ACHN (cell line): ENCODE measurements around the gene ADAMTS6.

Experiments used
- DNase-seq: peaks from one replicate; pipeline ENCODE4 v3.0.0-alpha.2; 2015
- in situ Hi-C: cut with HindIII; loops from 2 replicates; pipeline ENCODE4 v1.10.0; 2017; ENCODE audit warnings: low sequenced_read_pairs, low pct_ligation_motif_present, low pct_unique_long_range_greater_than_20kb

The ADAMTS6 gene

GRCh38 chr5:65475895-65476294 is 5.8 kb downstream of the ADAMTS6 start:
- in situ Hi-C loops: loop anchor here (25.0 kb wide), 1 partner anchor 664 kb away; no protein-coding TSS in a partner anchor
- DNase-seq: no peak

- in situ Hi-C loops: loop anchor here (25.0 kb wide), 1 partner anchor 663 kb away; no protein-coding TSS in a partner anchor
- no peak for DNase-seq
Observed at GRCh38 chr5:65475336-65475735, 6.4 kb downstream of the ADAMTS6 start.

GRCh38 chr5:65474130-65474711 is 7.5 kb downstream of the ADAMTS6 start:
- in situ Hi-C loops: no loop called here
- no peak for DNase-seq

- DNase-seq: no peak
- in situ Hi-C loops: no loop called here
Observed at GRCh38 chr5:65468633-65469032, 13.1 kb downstream of the ADAMTS6 start.

- no peak for DNase-seq
- in situ Hi-C loops: no loop called here
Observed at GRCh38 chr5:65462139-65462705, 19.5 kb downstream of the ADAMTS6 start.

- DNase-seq: no peak
- in situ Hi-C loops: no loop called here
Observed at GRCh38 chr5:65461490-65461889, 20.2 kb downstream of the ADAMTS6 start.

GRCh38 chr5:65459995-65460394 is 21.7 kb downstream of the ADAMTS6 start:
- DNase-seq: no peak
- in situ Hi-C loops: no loop called here

GRCh38 chr5:65455064-65455463 is 26.7 kb downstream of the ADAMTS6 start:
- DNase-seq: no peak
- in situ Hi-C loops: no loop called here

GRCh38 chr5:65451436-65451835 is 30.3 kb downstream of the ADAMTS6 start:
- in situ Hi-C loops: no loop called here
- no peak for DNase-seq

- in situ Hi-C loops: no loop called here
- DNase-seq: no peak
Observed at GRCh38 chr5:65446682-65447081, 35.0 kb downstream of the ADAMTS6 start.

- in situ Hi-C loops: no loop called here
Observed at GRCh38 chr5:65441800-65442199, 39.9 kb downstream of the ADAMTS6 start.

GRCh38 chr5:65440456-65440855 is 41.3 kb downstream of the ADAMTS6 start:
- DNase-seq: no peak

More at GRCh38 chr5:65441800-65442199, 39.9 kb downstream of the ADAMTS6 start:
- DNase-seq: no peak

GRCh38 chr5:65434122-65434521 is 47.6 kb downstream of the ADAMTS6 start:
- in situ Hi-C loops: no loop called here
- DNase-seq: no peak

More at GRCh38 chr5:65440456-65440855, 41.3 kb downstream of the ADAMTS6 start:
- in situ Hi-C loops: no loop called here

- no peak for DNase-seq
- in situ Hi-C loops: no loop called here
Observed at GRCh38 chr5:65426656-65427055, 55.1 kb downstream of the ADAMTS6 start.

GRCh38 chr5:65423623-65424022 is 58.1 kb downstream of the ADAMTS6 start:
- no peak for DNase-seq
- in situ Hi-C loops: no loop called here

GRCh38 chr5:65418661-65419060 is 63.1 kb downstream of the ADAMTS6 start:
- in situ Hi-C loops: no loop called here

GRCh38 chr5:65413822-65414221 is 67.9 kb downstream of the ADAMTS6 start:
- in situ Hi-C loops: no loop called here
- DNase-seq: no peak

More at GRCh38 chr5:65418661-65419060, 63.1 kb downstream of the ADAMTS6 start:
- DNase-seq: no peak

- DNase-seq: no peak
- in situ Hi-C loops: no loop called here
Observed at GRCh38 chr5:65412842-65413241, 68.9 kb downstream of the ADAMTS6 start.

GRCh38 chr5:65411356-65411755 is 70.4 kb downstream of the ADAMTS6 start:
- no peak for DNase-seq
- in situ Hi-C loops: no loop called here

GRCh38 chr5:65395526-65396155 is 86.1 kb downstream of the ADAMTS6 start:
- in situ Hi-C loops: no loop called here
- DNase-seq: no peak
